ENCODE data around the gene FADS1. TPM values are rescaled to one million over a fixed set of nuclear protein-coding genes. Genes with fewer than 3 reads are reported as not detected.

Gene FADS1
- total and polyA plus RNA-seq, 2 of the 13 experiments (the other 11 are each of a cell fraction or from before 2014, with no cell fraction given), result 91.8 to 108 TPM

DNA sequence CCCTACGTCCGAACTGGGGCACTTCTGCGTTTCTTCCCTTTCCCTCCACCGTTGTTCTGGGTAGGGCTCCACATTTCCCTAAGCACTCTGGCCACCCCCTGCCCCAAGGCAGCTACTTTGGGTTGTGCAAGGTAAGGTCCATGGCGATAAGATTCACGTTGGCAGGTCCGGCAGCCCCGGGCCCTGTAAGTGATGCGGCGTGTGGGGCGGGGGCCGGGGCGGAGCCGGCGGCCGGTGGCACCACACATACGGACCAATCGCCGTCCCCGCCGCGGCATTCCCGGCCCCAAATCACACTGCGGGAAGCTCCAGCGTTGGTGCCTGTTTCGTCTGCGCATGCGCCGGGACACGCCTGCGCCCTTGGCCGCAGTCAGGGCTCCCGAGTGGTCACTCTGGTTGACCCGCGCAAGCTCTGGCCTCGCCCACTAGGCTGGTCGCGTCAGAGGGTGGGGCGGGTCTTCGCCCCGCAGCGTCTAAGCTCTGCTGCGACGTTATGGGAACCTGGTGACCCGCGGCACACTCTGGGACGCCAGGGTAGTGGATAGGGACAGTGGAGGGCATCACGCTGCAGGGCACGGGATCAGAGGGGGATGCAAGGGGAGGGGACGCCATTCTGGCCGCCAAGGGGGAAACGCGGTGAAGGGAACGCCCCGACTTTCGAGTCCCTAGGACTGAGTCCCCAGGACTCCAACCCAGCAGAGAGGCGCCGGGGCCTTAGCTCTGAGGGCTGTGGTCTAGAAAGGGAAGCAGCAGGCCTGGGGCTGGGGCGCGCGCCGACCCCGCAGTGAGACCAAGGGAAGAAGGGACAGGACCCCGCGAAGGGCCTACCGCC lies 1.6 kb downstream of the FADS1 start (continued):
- TF ChIP-seq, protein P1, sequence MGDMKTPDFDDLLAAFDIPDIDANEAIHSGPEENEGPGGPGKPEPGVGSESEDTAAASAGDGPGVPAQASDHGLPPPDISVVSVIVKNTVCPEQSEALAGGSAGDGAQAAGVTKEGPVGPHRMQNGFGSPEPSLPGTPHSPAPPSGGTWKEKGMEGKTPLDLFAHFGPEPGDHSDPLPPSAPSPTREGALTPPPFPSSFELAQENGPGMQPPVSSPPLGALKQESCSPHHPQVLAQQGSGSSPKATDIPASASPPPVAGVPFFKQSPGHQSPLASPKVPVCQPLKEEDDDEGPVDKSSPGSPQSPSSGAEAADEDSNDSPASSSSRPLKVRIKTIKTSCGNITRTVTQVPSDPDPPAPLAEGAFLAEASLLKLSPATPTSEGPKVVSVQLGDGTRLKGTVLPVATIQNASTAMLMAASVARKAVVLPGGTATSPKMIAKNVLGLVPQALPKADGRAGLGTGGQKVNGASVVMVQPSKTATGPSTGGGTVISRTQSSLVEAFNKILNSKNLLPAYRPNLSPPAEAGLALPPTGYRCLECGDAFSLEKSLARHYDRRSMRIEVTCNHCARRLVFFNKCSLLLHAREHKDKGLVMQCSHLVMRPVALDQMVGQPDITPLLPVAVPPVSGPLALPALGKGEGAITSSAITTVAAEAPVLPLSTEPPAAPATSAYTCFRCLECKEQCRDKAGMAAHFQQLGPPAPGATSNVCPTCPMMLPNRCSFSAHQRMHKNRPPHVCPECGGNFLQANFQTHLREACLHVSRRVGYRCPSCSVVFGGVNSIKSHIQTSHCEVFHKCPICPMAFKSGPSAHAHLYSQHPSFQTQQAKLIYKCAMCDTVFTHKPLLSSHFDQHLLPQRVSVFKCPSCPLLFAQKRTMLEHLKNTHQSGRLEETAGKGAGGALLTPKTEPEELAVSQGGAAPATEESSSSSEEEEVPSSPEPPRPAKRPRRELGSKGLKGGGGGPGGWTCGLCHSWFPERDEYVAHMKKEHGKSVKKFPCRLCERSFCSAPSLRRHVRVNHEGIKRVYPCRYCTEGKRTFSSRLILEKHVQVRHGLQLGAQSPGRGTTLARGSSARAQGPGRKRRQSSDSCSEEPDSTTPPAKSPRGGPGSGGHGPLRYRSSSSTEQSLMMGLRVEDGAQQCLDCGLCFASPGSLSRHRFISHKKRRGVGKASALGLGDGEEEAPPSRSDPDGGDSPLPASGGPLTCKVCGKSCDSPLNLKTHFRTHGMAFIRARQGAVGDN (CRISPR knock-in tag; IDR thresholded peaks at IDR 0.05), result peak; percentile 90
- TF ChIP-seq NR1H2 (CRISPR knock-in tag; IDR thresholded peaks at IDR 0.05; ENCODE audit: borderline replicate concordance, low read depth), result no peak
- 0 out of 2 replicates have a peak, but pooled peaks have one; percentile 62 for TF ChIP-seq ZNF615 (CRISPR knock-in tag; IDR thresholded peaks at IDR 0.05; ENCODE audit: borderline replicate concordance)
- no peak for TF ChIP-seq ELF4 (CRISPR knock-in tag; IDR thresholded peaks at IDR 0.05; ENCODE audit: borderline replicate concordance)
- peak; percentile 55; the same call in 1 of the 2 replicates for TF ChIP-seq ZNF605 (CRISPR knock-in tag; IDR thresholded peaks at IDR 0.05)
- TF ChIP-seq, protein P2, sequence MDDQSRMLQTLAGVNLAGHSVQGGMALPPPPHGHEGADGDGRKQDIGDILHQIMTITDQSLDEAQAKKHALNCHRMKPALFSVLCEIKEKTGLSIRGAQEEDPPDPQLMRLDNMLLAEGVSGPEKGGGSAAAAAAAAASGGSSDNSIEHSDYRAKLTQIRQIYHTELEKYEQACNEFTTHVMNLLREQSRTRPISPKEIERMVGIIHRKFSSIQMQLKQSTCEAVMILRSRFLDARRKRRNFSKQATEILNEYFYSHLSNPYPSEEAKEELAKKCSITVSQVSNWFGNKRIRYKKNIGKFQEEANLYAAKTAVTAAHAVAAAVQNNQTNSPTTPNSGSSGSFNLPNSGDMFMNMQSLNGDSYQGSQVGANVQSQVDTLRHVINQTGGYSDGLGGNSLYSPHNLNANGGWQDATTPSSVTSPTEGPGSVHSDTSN (CRISPR knock-in tag; IDR thresholded peaks at IDR 0.05; ENCODE audit: borderline replicate concordance), result no peak
- no peak for TF ChIP-seq ZBTB38 (CRISPR knock-in tag; IDR thresholded peaks at IDR 0.05)
- TF ChIP-seq TGIF2 (CRISPR knock-in tag; IDR thresholded peaks at IDR 0.05), result no peak
- no peak for TF ChIP-seq ZBTB33 (CRISPR knock-in tag; IDR thresholded peaks at IDR 0.05)
- no peak for TF ChIP-seq ZNF558 (CRISPR knock-in tag; IDR thresholded peaks at IDR 0.05; ENCODE audit: borderline replicate concordance)
- TF ChIP-seq NR2F2 (IDR thresholded peaks at IDR 0.05; ENCODE audit: borderline replicate concordance, low read depth), result no peak; the same call in 1 of the 2 replicates
- no peak for TF ChIP-seq FOXP1 (IDR thresholded peaks at IDR 0.05)
- TF ChIP-seq FOXP1 (CRISPR knock-in tag; IDR thresholded peaks at IDR 0.05), result no peak
- TF ChIP-seq, protein P3, sequence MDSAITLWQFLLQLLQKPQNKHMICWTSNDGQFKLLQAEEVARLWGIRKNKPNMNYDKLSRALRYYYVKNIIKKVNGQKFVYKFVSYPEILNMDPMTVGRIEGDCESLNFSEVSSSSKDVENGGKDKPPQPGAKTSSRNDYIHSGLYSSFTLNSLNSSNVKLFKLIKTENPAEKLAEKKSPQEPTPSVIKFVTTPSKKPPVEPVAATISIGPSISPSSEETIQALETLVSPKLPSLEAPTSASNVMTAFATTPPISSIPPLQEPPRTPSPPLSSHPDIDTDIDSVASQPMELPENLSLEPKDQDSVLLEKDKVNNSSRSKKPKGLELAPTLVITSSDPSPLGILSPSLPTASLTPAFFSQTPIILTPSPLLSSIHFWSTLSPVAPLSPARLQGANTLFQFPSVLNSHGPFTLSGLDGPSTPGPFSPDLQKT (CRISPR knock-in tag; IDR thresholded peaks at IDR 0.05; ENCODE audit: borderline replicate concordance), result no peak
- TF ChIP-seq KAT7 (CRISPR knock-in tag; IDR thresholded peaks at IDR 0.05; ENCODE audit: borderline replicate concordance), result no peak; the same call in 1 of the 2 replicates
- TF ChIP-seq BRCA1 (CRISPR knock-in tag; IDR thresholded peaks at IDR 0.05), result no peak
- TF ChIP-seq NCOA5 (CRISPR knock-in tag; IDR thresholded peaks at IDR 0.05), result peak; percentile 94
- TF ChIP-seq ZNF253 (CRISPR knock-in tag; IDR thresholded peaks at IDR 0.05; ENCODE audit: borderline replicate concordance), result 0 out of 2 replicates have a peak, but pooled peaks have one; percentile 54
- no peak for TF ChIP-seq FOXA3 (CRISPR knock-in tag; IDR thresholded peaks at IDR 0.05)
- TF ChIP-seq NFE2L1 (CRISPR knock-in tag; IDR thresholded peaks at IDR 0.05; ENCODE audit: borderline replicate concordance), result no peak
- TF ChIP-seq, protein P4, sequence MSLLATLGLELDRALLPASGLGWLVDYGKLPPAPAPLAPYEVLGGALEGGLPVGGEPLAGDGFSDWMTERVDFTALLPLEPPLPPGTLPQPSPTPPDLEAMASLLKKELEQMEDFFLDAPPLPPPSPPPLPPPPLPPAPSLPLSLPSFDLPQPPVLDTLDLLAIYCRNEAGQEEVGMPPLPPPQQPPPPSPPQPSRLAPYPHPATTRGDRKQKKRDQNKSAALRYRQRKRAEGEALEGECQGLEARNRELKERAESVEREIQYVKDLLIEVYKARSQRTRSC (CRISPR knock-in tag; IDR thresholded peaks at IDR 0.05; ENCODE audit: low read depth), result no peak

All from HepG2 (cell line).